ENCODE data around the gene PDE6D. TPM values are rescaled to one million over a fixed set of nuclear protein-coding genes. Genes with fewer than 3 reads are reported as not detected.

Gene PDE6D
- total and polyA plus RNA-seq, 2 of the 4 experiments (the other 2 are of a cell fraction), result 13.8 to 24.7 TPM

GRCh38 chr2:231727621-231728020 lies 53.5 kb downstream of the PDE6D start:
- H2AFZ ChIP-seq (replicated peaks; ENCODE audit: low read length, poor library complexity), result no peak overlapping the region
- H3K18ac ChIP-seq (ENCODE audit: low read depth, low read length), result no peak overlapping the region
- H3K23ac ChIP-seq (ENCODE audit: low read depth, low read length), result no peak overlapping the region
- no peak overlapping the region for H3K56ac ChIP-seq (ENCODE audit: extremely low read depth, insufficient read depth, low read length)
- dilution Hi-C loops (cut with HindIII; ENCODE audit: low sequenced_read_pairs, unreplicated experiment), result no loop called here
- H3K27ac ChIP-seq (ENCODE audit: insufficient read depth, low read length), result no peak overlapping the region
- H3K9me3 ChIP-seq (ENCODE audit: control insufficient read depth, insufficient read depth, low read length), result no peaks in the 10 kb centered on the region
- no peak overlapping the region for H4K8ac ChIP-seq (ENCODE audit: low read depth in 2 of 2, low read length in 2 of 2)
- no peak overlapping the region for H4K5ac ChIP-seq (ENCODE audit: low read depth, low read length)
- no peaks in the 10 kb centered on the region for H3K79me1 ChIP-seq (ENCODE audit: low read depth in 1 of 2, low read length in 2 of 2)
- no peak overlapping the region for H3K4ac ChIP-seq (ENCODE audit: low read depth, low read length)
- peaks cover 2% of the 10 kb centered on the region for H3K36me3 ChIP-seq (ENCODE audit: control insufficient read depth, insufficient read depth, low read length)
- no peak overlapping the region for H2BK120ac ChIP-seq (ENCODE audit: low read depth, low read length)
- 10% methylated on average over 1 of the region's 4 CpGs; no CpG with 5 or more reads in 1 of the 2 experiments for WGBS, 2 experiments (ENCODE audit: extremely low coverage in 2 of 2, insufficient read length in 1 of 2)
- no peaks in the 10 kb centered on the region for H3K9me1 ChIP-seq (ENCODE audit: insufficient read depth, low read length)
- no peak overlapping the region for H3K14ac ChIP-seq (replicated peaks; ENCODE audit: low read depth, low read length)
- in situ Hi-C loops (cut with MboI; ENCODE audit: low sequenced_read_pairs), result no loop called here
- H3K9ac ChIP-seq (ENCODE audit: low read depth, low read length), result no peak overlapping the region
- H2BK20ac ChIP-seq (ENCODE audit: low read depth, low read length), result no peak overlapping the region
- no peak overlapping the region for H2AK5ac ChIP-seq (ENCODE audit: low read depth, low read length)
- ChIA-PET POLR2A (ENCODE audit: unreplicated experiment) (no interaction called here), CTCF (no interaction called here)
- H3K4me2 ChIP-seq (ENCODE audit: low read depth, low read length), result no peak overlapping the region
- H3K4me1 ChIP-seq (ENCODE audit: control insufficient read depth, insufficient read depth, low read length), result no peaks in the 10 kb centered on the region
- DNase-seq (no peak), ATAC-seq (ENCODE audit: low read depth) (no peak)
- H3K4me3 ChIP-seq (ENCODE audit: insufficient read depth, low read depth, low read length), result no peak overlapping the region
- intact Hi-C loops (cut with micrococcal nuclease), result no loop called here
- H2BK15ac ChIP-seq (ENCODE audit: low read depth, low read length), result no peak overlapping the region
- H4K20me1 ChIP-seq (ENCODE audit: insufficient read depth, low read length), result no peaks in the 10 kb centered on the region
- TF ChIP-seq NFE2L2 (IDR thresholded peaks at IDR 0.05; ENCODE audit: low read depth, low read length) (no peak), RCOR1 (IDR thresholded peaks at IDR 0.05; ENCODE audit: insufficient replicate concordance, low read length) (no peak), CEBPB (IDR thresholded peaks at IDR 0.05; ENCODE audit: low read depth, low read length) (no peak), MAFK (IDR thresholded peaks at IDR 0.05; ENCODE audit: low read depth, low read length) (no peak), CTCF (conservative IDR thresholded peaks at IDR 0.05; ENCODE audit: low read depth, low read length) (no peak), POLR2A (IDR thresholded peaks at IDR 0.05; ENCODE audit: low read depth, low read length) (no peak), FOS (IDR thresholded peaks at IDR 0.05; ENCODE audit: low read depth, low read length) (no peak), MXI1 (IDR thresholded peaks at IDR 0.05; ENCODE audit: borderline replicate concordance, low read depth, low read length) (no peak), RAD21 (IDR thresholded peaks at IDR 0.05; ENCODE audit: low read length) (no peak), BHLHE40 (IDR thresholded peaks at IDR 0.05; ENCODE audit: low read depth, low read length) (no peak), USF2 (IDR thresholded peaks at IDR 0.05; ENCODE audit: low read depth, low read length) (no peak)
- H3K27me3 ChIP-seq (ENCODE audit: control insufficient read depth, insufficient read depth, low read length), result no peaks in the 10 kb centered on the region
- no peak overlapping the region for H4K91ac ChIP-seq (ENCODE audit: insufficient read depth, low read depth, low read length)
- no peak overlapping the region for H2AK9ac ChIP-seq (replicated peaks; ENCODE audit: low read depth, low read length, poor library complexity)
- BruUV-seq (replicated peaks), result no TSS peak
- no peak overlapping the region for H2BK5ac ChIP-seq (ENCODE audit: low read depth, low read length, poor library complexity, severe bottlenecking)

Measured in IMR-90 (cell line).